H9 (cell line): ENCODE measurements around the gene DCDC2. TPM values are rescaled to one million over a fixed set of nuclear protein-coding genes. Genes with fewer than 3 reads are reported as not detected.

Experiments
- DNase-seq: peaks from one replicate; pipeline ENCODE4 v3.0.0-alpha.2; 2017
- H2AFZ ChIP-seq: one replicate; pipeline ENCODE4 v1.6.1; 2013; ENCODE audit warnings: mild to moderate bottlenecking, low read length, control low read depth, moderate library complexity
- H2AK5ac ChIP-seq: 2 replicates; pipeline ENCODE4 v1.6.1; 2013; ENCODE audit warnings: low read length, control low read depth, mixed read lengths; ENCODE audit not compliant: insufficient read length
- H2BK120ac ChIP-seq: one replicate; pipeline ENCODE4 v1.6.1; 2013; ENCODE audit warnings: low read depth, mild to moderate bottlenecking, low read length, control low read depth, inconsistent platforms; ENCODE audit not compliant: poor library complexity, severe bottlenecking
- H2BK12ac ChIP-seq: 2 replicates; pipeline ENCODE4 v1.6.1; 2013; ENCODE audit warnings: low read length, control low read depth, mixed read lengths, low read depth; ENCODE audit not compliant: insufficient read length
- H2BK15ac ChIP-seq: 2 replicates; pipeline ENCODE4 v1.6.1; 2013; ENCODE audit warnings: low read depth, low read length, control low read depth
- H2BK20ac ChIP-seq: one replicate; pipeline ENCODE4 v1.6.1; 2013; ENCODE audit warnings: low read depth, mild to moderate bottlenecking, low read length, control low read depth, inconsistent platforms; ENCODE audit not compliant: poor library complexity, severe bottlenecking
- H2BK5ac ChIP-seq: 2 replicates; pipeline ENCODE4 v1.6.1; 2013; ENCODE audit warnings: low read length, control low read depth, mixed read lengths; ENCODE audit not compliant: insufficient read length
- H3K14ac ChIP-seq: 2 replicates; pipeline ENCODE4 v1.6.1; 2013; ENCODE audit warnings: low read length, control low read depth; ENCODE audit not compliant: insufficient read depth
- H3K18ac ChIP-seq: 2 replicates; pipeline ENCODE4 v1.6.1; 2013; ENCODE audit warnings: low read depth, mild to moderate bottlenecking, mixed read lengths, low read length, control low read depth; ENCODE audit not compliant: insufficient read length
- H3K23ac ChIP-seq: 2 replicates; pipeline ENCODE4 v1.6.1; 2013; ENCODE audit warnings: low read length, control low read depth, mixed read lengths, low read depth; ENCODE audit not compliant: insufficient read length
- H3K23me2 ChIP-seq: 2 replicates; pipeline ENCODE4 v1.6.1; 2013; ENCODE audit warnings: low read depth, mild to moderate bottlenecking, mixed read lengths, low read length, control low read depth; ENCODE audit not compliant: insufficient read length, poor library complexity, severe bottlenecking
- H3K27ac ChIP-seq: 2 replicates; pipeline ENCODE4 v1.5.1; 2013; ENCODE audit warnings: low read length, control low read depth, mixed read lengths, low read depth; ENCODE audit not compliant: insufficient read length
- H3K27me3 ChIP-seq: 2 replicates; pipeline ENCODE4 v1.6.1; 2013; ENCODE audit warnings: low read length, control low read depth, inconsistent platforms; ENCODE audit not compliant: insufficient read depth
- H3K4ac ChIP-seq: 2 replicates; pipeline ENCODE4 v1.6.1; 2013; ENCODE audit warnings: low read depth, mild to moderate bottlenecking, control low read depth, inconsistent platforms, low read length, moderate library complexity
- H3K4me1 ChIP-seq: 2 replicates; pipeline ENCODE4 v1.6.1; 2013; ENCODE audit warnings: low read length, control low read depth, inconsistent platforms; ENCODE audit not compliant: insufficient read depth
- H3K4me2 ChIP-seq: 2 replicates; pipeline ENCODE4 v1.6.1; 2013; ENCODE audit warnings: low read length, control low read depth, mixed read lengths; ENCODE audit not compliant: insufficient read length, insufficient read depth
- H3K56ac ChIP-seq: 2 replicates; pipeline ENCODE4 v1.6.1; 2013; ENCODE audit warnings: low read depth, mild to moderate bottlenecking, mixed read lengths, low read length, control low read depth; ENCODE audit not compliant: insufficient read length
- H3K79me1 ChIP-seq: 2 replicates; pipeline ENCODE4 v1.6.1; 2013; ENCODE audit warnings: low read depth, mild to moderate bottlenecking, moderate library complexity, low read length, control low read depth, inconsistent platforms; ENCODE audit not compliant: insufficient read depth, poor library complexity, severe bottlenecking
- H3K79me2 ChIP-seq: 2 replicates; pipeline ENCODE4 v1.6.1; 2013; ENCODE audit warnings: low read length, control low read depth, inconsistent platforms; ENCODE audit not compliant: insufficient read depth
- H3K9ac ChIP-seq: 2 replicates; pipeline ENCODE4 v1.6.1; 2013; ENCODE audit warnings: low read length, control low read depth, mixed read lengths; ENCODE audit not compliant: insufficient read length; ENCODE audit errors: extremely low read depth
- H3K9me3 ChIP-seq: one replicate; pipeline ENCODE4 v1.6.1; 2013; ENCODE audit warnings: low read depth, low read length, inconsistent platforms; ENCODE audit not compliant: control insufficient read depth
- H3T11ph ChIP-seq: one replicate; pipeline ENCODE4 v1.6.1; 2013; ENCODE audit warnings: mild to moderate bottlenecking, low read length, control low read depth, inconsistent platforms
- H4K20me1 ChIP-seq: one replicate; pipeline ENCODE4 v1.6.1; 2013; ENCODE audit not compliant: control insufficient read depth, insufficient read length, insufficient read depth
- H4K5ac ChIP-seq: 2 replicates; pipeline ENCODE4 v1.6.1; 2013; ENCODE audit warnings: low read depth, mild to moderate bottlenecking, mixed read lengths, low read length, control low read depth; ENCODE audit not compliant: insufficient read length
- H4K8ac ChIP-seq: replicated peaks from 2 replicates; pipeline ENCODE4 v1.6.1; 2013; ENCODE audit warnings: low read length, control low read depth, mixed read lengths, low read depth; ENCODE audit not compliant: insufficient read length
- H4K91ac ChIP-seq: 2 replicates; pipeline ENCODE4 v1.6.1; 2013; ENCODE audit warnings: low read depth, mild to moderate bottlenecking, moderate library complexity, mixed read lengths, low read length, control low read depth; ENCODE audit not compliant: insufficient read length
- H3K27ac Mint-ChIP-seq, 3 experiments: 2 replicates in 2 of 3; 3 replicates in 1 of 3; pipeline ENCODE4 v1.8.0; 2020 to 2021; ENCODE audit warnings: mixed read lengths in 3 of 3, mild to moderate bottlenecking in 1 of 3, moderate library complexity in 1 of 3
- H3K27me3 Mint-ChIP-seq: 2 replicates; pipeline ENCODE4 v1.8.0; 2021; ENCODE audit warnings: low read depth, mild to moderate bottlenecking, moderate library complexity, mixed read lengths
- H3K36me3 Mint-ChIP-seq, 3 experiments: 2 replicates in 2 of 3; 3 replicates in 1 of 3; pipeline ENCODE4 v1.8.0; 2020 to 2021; ENCODE audit warnings: low read depth in 3 of 3, mixed read lengths in 3 of 3; ENCODE audit not compliant: insufficient read depth in 1 of 3
- H3K4me1 Mint-ChIP-seq, 2 experiments: 2 replicates each; pipeline ENCODE4 v1.8.0; 2020; ENCODE audit warnings: mixed read lengths in 2 of 2
- H3K4me3 Mint-ChIP-seq, 2 experiments: 2 replicates in 1 of 2; 3 replicates in 1 of 2; pipeline ENCODE4 v1.8.0; 2020 to 2021; ENCODE audit warnings: mild to moderate bottlenecking in 2 of 2, mixed read lengths in 2 of 2, moderate library complexity in 1 of 2
- H3K9me3 Mint-ChIP-seq, 2 experiments: 2 replicates in 1 of 2; 3 replicates in 1 of 2; pipeline ENCODE4 v1.8.0; 2020; ENCODE audit warnings: mild to moderate bottlenecking in 2 of 2, mixed read lengths in 2 of 2, moderate library complexity in 1 of 2
- CTCF ChIP-seq: fragments of 200-600 bp; sonication (generic); conservative IDR thresholded peaks from 3 replicates; pipeline ENCODE4 v1.8.0; 2021; ENCODE audit warnings: antibody characterized with exemption, mild to moderate bottlenecking
- WGBS: extraction: QIAGEN DNeasy Blood & Tissue Kit; methylation state at CpG from one replicate; pipeline ENCODE4 v1.1.7; 2013; ENCODE audit warnings: missing lambda C conversion rate, low lambda C conversion rate, mixed read lengths; ENCODE audit not compliant: insufficient read length; ENCODE audit errors: extremely low coverage; 5-methylcytosine and 5-hydroxymethylcytosine counted together
- total RNA-seq: library from RNA; stranded (reverse); gene quantifications from 2 replicates; pipeline ENCODE4 v1.2.1, GENCODE V29; 2021

Gene DCDC2
- total RNA-seq, 1 experiment from 2014 or later = 0.59 TPM

GRCh38 chr6:24340998-24341938, 16.6 kb downstream of the DCDC2 start:
- no peak overlapping the region for H4K5ac ChIP-seq
- H3K4me2 ChIP-seq = no peak overlapping the region
- H3K27ac ChIP-seq = no peak overlapping the region
- no peaks in the 10 kb centered on the region for H3K9me3 ChIP-seq
- no peak overlapping the region for H3K18ac ChIP-seq
- DNase-seq = no peak
- no peaks in the 10 kb centered on the region for H3K4me1 ChIP-seq
- H3K36me3 Mint-ChIP-seq = peaks cover 0 to 13% (median 7%) of the 10 kb centered on the region in 3 experiments; a peak in 4 of 7 replicates
- no peak overlapping the region for H3K56ac ChIP-seq
- no peak overlapping the region for H2BK120ac ChIP-seq
- no peak overlapping the region for H3K4ac ChIP-seq
- H3K27me3 Mint-ChIP-seq = no peaks in the 10 kb centered on the region
- H2BK12ac ChIP-seq = no peak overlapping the region
- H3K23me2 ChIP-seq = no peaks in the 10 kb centered on the region
- H2AFZ ChIP-seq = no peak overlapping the region
- no peak for TF ChIP-seq CTCF
- no peak overlapping the region for H3T11ph ChIP-seq
- H4K91ac ChIP-seq = no peak overlapping the region
- WGBS = no CpG with 5 or more reads among the region's 6 CpGs
- no peak overlapping the region for H3K23ac ChIP-seq
- H2BK15ac ChIP-seq = no peak overlapping the region
- H4K8ac ChIP-seq = no peak overlapping the region
- no peaks in the 10 kb centered on the region for H3K27me3 ChIP-seq
- H2AK5ac ChIP-seq = no peak overlapping the region
- peaks cover 4 to 11% of the 10 kb centered on the region in 2 experiments; a peak in 3 of 5 replicates for H3K9me3 Mint-ChIP-seq
- no peaks in the 10 kb centered on the region for H3K4me1 Mint-ChIP-seq
- H4K20me1 ChIP-seq = no peaks in the 10 kb centered on the region
- H3K27ac Mint-ChIP-seq = no peak overlapping the region
- H3K9ac ChIP-seq = no peak overlapping the region
- H2BK5ac ChIP-seq = no peak overlapping the region
- no peaks in the 10 kb centered on the region for H3K79me1 ChIP-seq
- H3K79me2 ChIP-seq = no peaks in the 10 kb centered on the region
- no peak overlapping the region for H3K4me3 Mint-ChIP-seq
- no peak overlapping the region for H2BK20ac ChIP-seq
- no peak overlapping the region for H3K14ac ChIP-seq
